Fibroblast of upper back skin (primary cell): Measurements from ENCODE around the gene VTI1A.

Source experiments
- DNase-seq: peaks from one replicate; pipeline ENCODE4 v3.0.0-alpha.2; 2013

VTI1A gene

GRCh38 chr10:112548535-112549276 lies 101.7 kb downstream of the VTI1A start:
- no peak for DNase-seq

- DNase-seq, result no peak
Observed at GRCh38 chr10:112552593-112553110, 105.6 kb downstream of the VTI1A start.

DNA sequence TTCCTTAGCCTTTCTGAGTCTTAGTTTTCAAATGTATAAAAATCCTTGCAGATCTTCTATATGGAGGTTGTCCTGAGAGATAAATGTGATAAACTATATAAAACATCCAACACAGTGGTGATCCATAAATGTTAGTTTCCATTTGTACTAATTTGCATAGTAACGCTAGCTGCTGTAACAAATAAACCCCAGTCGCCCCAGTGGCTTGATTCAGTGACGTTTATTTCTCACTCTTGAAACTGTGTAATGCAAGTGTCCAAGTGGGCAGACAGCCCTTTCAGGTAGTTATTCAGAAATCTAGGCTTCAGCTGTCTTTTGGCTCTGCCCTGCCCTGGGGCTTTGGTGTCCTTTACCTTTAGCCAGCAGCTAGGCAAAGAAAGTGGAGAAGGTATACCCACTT lies 106.3 kb downstream of the VTI1A start:
- DNase-seq, result no peak

GRCh38 chr10:112554263-112554662 lies 107.2 kb downstream of the VTI1A start:
- DNase-seq, result no peak

GRCh38 chr10:112557197-112557596 lies 110.2 kb downstream of the VTI1A start:
- no peak for DNase-seq

DNA sequence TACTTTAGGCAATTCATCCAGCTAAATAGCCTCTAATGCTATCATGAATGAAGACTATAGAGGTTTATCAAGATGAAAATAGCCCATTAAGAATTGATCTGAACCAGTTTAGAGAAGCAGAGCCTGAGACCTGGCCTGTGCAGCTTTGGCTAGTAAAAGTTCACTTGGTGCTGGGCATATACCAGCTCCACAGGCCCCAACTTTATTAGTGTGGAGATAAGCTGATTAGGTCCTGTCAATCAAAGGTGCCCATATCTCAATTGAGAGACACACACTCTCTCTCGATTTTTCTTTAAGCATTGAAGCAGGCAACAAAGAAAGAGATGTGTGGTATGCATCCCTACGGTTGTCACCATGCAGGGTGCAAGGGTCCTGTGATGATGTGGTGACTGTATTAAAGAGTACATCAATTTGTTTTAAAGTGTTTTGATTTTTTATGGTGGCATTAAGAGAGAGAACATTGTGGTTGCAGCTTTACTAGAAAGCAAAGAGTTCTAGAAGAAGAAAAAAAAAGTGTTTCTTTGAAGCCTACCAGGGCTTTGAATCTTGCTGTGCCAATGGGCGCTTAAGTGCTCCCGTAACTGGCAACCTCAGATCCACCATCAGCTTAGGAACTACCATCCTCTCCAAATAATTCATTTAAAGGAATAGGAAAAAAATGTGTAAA lies 111.6 kb downstream of the VTI1A start:
- DNase-seq, result no peak

- no peak for DNase-seq
Observed at GRCh38 chr10:112559349-112559748, 112.3 kb downstream of the VTI1A start.

GRCh38 chr10:112562122-112562521 lies 115.1 kb downstream of the VTI1A start:
- DNase-seq, result no peak

DNA sequence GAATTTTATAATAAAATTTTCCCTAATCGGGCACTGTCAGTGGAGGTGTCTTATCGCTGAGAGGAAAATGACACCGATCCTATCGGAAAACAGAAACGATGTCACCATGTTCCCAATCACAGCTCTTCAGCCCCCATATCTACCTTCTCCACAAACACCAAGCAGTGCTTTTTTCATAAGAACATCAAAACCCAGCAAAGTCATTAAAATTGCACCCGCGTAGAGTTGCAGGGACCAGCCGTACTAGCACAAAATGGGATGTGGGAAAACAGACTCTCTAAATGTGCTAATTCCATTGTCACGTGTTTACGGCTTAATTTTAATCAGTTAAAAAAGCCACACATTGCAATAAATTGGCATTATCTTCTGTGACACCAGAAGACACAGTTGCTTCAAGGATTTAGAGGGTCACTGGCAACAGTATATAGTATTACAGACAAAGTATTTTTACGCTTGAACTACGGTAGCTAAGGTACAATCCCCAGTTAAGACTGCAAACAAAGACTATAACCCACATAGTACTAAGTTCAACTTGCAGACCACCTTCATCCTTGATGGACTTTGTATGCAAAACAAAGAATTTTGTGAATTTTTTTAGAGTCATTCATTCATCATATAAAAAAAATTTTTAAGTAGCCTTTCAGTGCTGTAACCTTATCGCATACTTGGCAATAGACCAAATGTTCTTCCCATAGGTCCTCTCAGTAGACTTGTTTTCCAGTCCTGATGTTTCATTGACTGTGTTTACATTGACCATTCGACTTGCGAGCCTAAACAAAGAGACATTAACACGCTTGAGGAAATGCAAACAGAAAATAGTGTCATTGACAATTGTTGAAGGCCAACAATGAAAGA lies 116.0 kb downstream of the VTI1A start:
- peak; percentile 28 for DNase-seq

DNA sequence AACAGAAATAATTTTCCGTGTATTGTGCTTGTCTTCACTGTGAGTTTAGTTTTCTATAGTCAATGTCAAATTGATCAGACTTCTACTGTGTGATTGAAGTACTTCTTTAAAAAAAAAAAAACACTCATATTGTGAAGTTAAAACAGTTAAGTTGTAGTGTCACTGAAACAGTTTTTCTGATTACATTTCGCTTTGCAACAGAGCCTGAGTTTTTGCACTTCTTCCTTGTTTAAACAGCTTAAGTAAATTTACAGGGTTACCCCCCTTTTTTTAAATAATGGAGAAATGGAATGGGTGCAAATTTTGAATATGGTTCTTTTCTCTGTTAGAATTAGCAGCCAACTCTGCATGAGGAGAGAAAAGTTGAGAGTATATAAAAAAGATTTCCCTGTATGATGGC lies 117.3 kb downstream of the VTI1A start:
- DNase-seq, result no peak

GRCh38 chr10:112565434-112566053 lies 118.5 kb downstream of the VTI1A start:
- peak; percentile 81 for DNase-seq

DNA sequence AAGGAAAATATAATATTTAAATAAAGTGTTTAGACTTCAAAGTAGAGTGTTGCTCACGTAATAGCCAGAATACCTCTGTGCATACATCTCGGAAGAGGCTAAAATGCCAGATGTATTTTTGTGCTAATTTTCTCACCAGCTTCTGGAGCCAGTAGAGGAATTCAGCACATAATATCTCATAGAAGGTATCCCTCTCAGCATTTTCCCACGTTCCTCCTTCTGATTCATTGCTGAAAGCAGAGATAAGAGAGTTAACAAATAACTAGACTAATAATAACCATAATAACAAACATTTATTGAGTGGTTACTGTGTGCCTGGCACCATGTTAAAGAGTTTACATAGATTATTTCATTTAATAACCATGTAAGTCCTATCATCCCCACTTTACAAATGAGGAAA lies 123.6 kb downstream of the VTI1A start:
- DNase-seq, result no peak

GRCh38 chr10:112579578-112579977 lies 132.6 kb downstream of the VTI1A start:
- DNase-seq, result no peak

- DNase-seq, result no peak
Observed at GRCh38 chr10:112580267-112580666, 133.3 kb downstream of the VTI1A start.

DNA sequence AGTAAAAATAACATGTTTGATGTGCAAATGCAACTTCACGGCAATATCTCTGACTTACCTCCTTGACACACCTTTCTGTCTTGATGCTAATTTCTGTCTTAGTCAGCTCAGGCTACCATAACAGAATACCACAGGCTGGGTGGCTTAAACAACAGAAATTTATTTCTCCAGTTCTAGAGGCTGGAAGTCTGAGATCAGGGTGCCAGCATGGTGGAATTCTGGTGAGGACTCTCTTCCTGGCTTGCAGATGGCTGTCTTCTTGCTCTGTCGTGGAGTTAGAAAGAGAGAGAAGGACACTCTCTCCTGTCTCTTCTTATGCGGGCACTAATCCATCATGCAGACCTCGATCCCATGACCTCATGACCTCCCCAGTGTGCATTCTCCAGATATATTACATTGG lies 134.9 kb downstream of the VTI1A start:
- no peak for DNase-seq

- DNase-seq, result no peak
Observed at GRCh38 chr10:112583236-112583939, 136.4 kb downstream of the VTI1A start.

GRCh38 chr10:112584276-112584675 lies 137.3 kb downstream of the VTI1A start:
- peak; percentile 29 for DNase-seq

- DNase-seq, result peak; percentile 36
Observed at GRCh38 chr10:112585126-112585525, 138.1 kb downstream of the VTI1A start.

DNA sequence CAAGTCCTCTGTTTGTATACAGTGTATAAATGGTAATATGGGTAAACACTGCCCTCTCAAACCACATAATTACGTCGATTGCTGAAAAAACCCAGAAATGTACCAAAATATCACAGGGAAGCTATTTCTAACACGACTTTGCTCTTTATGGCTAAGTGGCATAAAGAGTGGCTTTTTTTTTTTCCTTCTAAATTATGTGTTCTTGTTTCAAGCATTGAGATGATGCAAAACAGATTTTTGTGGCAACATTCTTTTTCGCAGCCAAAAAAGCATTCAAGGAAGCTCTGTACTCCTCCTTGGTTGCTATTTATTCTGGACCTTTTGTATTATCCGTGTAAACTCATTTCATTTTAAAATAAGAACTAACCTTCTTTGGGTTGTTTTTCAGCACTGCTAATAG lies 138.9 kb downstream of the VTI1A start:
- peak; percentile 56 for DNase-seq

DNA sequence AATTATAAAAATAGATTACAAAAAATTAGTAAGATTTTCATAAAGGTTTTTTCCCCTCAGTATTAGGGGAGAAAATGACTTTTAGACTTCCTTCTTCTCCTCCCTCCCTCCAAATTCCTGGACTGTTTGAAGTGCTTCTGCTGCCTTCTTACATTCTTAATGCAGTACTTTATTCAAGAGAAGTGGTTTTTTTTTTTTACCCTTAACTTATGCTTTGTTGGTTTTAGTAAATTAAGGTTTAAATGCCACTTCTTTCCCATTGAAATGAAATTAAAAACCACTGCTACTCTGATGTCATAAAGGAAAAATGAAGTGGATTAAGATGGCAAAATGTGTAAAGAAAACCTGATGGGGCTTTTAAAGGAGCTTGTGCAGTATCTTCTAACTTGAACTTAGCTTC lies 140.7 kb downstream of the VTI1A start:
- DNase-seq, result peak; percentile 43

DNA sequence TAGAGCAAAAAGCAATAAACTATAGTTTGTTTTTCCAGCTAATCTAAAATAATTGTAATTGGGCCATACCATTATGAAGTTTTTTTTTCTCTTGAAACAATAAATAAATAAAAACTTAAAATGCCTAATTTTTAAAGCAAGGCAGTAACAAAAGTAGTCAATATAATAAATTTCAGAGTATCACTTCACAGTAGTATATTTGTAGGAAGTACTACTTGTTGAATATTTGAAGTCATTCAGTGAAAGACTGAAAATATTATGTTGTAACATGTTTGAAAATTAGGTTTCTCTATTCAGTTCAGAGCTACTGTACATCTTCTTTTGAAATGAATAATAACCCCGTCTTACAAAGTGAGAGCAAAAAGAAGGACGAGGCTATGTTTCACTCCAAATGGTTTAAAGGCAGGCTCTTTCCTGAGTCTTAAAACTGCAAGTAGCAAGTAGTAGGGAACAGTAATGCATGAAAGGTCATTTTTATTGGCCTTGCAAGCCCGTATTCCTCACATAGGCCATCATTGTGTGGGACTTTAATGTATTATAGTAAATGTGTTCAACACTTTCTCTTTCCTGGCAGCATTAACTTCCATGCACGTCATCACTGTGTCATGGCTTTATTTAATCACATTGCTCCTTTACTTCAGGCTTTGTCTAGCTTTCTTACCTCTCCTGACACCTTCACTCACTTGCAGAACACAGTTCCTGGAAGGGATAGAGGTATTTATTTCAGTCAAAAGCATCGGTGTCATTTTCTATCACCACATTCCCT lies 141.4 kb downstream of the VTI1A start:
- peak; percentile 11 for DNase-seq

DNA sequence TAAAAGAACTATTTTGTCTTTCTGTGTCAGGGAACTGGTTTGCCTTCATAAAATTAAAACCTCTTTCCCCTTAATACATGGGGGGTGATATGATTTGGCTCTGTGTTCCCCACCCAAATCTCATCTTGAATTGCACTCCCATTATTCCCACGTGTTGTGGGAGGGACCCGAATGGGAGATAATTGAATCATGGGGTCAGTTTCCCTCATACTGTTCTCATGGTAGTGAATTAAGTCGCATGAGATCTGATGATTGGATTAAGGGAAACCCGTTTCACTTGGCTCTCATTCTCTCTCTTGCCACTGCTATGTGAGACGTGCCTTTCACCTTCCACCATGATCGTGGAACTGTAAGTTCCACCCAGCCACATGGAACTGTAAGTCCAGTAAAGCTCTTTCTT lies 142.1 kb downstream of the VTI1A start:
- DNase-seq, result no peak
